GM21515 (cell line): ENCODE data around the gene ITGB2.
A peak's percentile ranks its signal among the peaks of the same experiment; 100 is the strongest.
"Not testable (repeated sequence)": the region's sequence is repeated elsewhere in the genome, so short reads cannot be mapped to it uniquely, and the experiment has no call there.

Source experiments
- ATAC-seq: cut with Tn5 transposase; IDR thresholded peaks from one replicate; pipeline ENCODE4 v1.9.1; 2021; ENCODE audit not compliant: unreplicated experiment

ITGB2 gene

DNA sequence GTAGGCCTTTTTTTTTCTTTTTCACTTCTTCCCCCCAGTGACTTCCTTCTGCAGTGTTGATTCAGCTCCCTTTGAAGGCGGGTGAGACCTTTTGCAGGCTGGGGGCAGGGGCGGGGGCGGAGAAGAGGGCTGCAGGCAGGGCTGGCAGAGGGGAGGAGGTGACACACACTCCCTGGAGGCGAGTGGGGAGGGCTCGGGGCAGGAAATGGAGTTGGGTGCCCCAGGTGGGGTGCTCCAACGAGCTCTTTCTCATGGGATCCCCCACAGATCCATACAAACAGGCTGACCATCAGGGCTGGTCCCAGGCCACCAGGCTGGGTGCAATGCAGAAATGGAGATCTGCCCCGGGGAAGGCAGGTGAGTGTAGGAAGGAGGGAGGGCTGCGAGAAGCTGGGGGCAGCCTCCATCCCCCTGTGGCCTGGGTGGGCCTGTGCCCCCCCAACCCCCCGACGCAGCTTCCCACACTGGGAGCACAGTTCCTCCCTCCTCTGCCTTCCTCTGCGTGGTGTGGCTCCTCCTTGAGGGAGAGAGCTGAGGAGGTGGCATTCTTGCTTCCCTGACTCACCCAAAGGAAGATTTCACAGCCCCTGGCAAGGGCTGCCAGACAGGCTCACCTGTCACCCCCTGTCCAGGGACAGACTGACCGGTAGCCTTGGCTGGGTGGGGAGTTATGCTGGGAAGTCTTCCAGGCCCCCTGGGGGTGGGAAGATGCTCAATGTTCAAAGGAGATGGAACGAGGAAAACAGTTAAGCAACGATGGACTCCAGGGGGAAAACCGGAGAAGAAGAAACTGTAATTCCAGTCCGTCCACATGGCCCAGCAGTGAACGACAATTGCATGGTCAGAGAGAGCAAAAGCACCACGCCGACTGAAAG, 7.1 kb upstream of the ITGB2 start:
- no peak for ATAC-seq

DNA sequence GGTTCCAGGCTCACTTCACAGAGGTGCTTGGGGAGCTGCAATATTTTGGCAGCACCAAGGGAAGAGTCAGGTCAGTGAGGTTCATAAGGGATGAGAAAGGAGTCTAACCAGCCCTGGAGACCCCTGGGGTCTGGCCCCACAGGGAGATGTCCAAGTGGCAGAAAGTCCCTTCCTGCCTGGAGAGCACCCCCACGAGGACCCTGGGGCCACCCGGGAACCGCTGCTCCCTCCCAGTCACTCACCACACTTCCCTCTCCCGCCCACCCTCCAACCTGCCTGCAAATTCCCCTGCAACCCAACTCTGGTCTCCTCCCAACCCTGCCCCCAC, 6.5 kb upstream of the ITGB2 start:
- no peak for ATAC-seq

DNA sequence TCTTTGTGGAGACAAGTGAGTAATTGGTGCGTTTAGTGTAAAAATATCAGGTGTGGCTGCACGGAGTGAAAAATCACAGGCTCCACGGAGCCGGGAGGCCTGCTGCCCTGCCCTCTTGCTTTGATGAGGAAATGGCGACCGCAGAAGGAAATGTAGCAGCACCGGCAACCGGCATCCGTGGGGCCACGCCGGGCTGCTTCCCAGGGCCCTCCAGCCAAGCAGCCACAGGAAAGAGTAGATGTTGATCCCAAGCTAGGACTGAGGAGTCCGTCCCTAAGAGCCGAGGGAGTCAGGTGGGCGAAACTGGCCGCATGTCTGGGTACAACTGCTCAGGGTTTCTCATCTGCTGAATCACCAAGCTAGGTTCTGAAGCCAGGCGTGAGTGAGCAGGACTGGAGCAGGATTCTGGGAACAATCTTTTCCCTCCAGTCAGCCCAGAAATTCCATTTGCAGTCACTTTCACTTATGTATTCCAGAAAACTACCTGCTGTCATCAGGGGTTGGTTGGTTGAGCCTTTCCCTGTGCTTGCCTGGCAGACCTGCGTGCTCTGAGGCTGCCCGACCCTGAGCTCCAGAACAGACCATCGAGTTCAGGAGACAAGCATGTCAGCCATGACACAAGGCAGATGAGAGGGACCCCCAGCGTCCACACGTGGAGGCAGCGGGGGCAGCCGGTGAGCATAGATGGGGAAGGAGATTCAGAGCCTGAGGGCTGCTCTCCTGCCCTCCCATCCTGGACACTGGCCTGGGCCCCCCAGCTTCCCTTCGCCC, 5.8 kb upstream of the ITGB2 start:
- no peak for ATAC-seq

DNA sequence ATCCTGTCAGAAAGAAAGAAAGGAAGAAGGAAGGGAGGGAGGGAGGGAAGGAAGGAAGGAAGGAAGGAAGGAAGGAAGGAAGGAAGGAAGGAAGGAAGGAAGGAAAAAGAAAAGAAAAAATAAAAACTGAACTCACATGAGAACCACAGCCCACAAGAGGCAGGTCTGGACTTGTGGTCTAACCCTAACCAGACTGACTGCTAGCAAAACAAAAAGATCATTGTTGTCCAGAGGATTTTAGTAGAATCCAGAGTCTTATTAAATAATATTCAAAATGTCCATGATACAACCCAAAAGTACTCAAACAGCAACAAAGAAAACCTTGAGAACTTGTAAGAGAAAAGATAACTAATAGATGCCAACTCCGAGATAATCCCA, 4.7 kb upstream of the ITGB2 start:
- no peak for ATAC-seq

DNA sequence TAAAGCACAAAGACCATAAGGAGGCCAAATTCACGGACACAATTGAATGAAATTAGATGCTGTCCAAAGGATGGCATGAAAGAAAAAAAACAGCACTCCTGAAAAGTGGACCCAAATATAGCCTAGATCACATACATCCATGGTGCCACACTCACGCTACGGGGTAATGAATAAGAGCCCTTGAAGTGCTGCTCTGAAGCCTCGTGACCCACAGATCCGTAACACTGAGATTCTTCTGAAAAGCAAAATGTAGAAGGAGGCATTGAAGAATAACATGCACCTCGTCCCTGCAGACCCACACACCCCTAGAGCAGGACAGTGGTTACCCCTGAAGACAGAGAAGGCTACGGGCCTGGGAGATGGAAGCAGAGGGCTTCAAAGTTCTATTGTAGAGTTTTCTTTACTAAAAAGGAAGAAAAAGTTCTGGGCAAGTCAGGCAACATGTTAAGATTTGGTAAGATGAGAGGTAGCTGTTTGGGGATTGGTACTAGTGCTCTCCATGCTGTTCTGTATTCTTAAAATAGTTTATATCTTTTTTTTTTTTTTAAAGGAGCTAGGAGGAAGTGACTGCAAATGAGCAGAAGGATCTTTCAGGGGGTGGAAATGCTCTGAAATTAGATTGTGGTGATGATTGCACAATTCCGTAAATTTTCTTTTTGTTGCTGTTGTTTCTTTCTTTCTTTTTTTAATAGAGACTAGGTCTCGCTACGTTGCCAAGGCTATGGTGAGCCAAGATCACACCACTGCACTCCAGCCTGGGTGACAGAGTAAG, 4.1 kb upstream of the ITGB2 start:
- ATAC-seq, result no peak

DNA sequence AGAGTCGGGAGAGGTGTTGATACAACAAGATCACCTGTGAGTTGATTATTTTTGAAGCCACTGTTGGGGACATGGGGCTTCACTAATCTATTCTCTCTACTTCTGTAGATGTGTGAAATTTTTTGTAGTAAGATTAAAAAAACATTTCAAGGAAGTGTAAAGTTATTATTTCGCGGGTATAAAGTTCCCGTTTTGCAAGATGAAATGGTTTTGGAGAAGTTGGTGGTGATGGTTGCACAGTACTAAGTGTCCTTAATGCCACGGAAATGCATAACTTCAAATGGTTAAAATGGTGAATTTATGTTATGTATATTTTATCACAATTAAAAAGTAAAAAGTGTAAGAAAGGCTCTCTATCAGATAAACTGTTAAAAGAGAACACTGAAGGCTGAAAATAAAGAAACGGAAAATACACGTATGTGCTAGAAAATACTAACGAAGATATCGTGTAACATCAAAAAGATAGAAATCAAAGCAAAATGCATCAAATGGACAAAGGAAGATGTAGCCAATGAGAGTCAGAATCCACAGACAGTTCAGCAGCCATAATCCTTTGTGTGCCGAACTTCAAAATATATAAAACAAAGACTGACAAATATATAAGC, 2.9 kb upstream of the ITGB2 start:
- ATAC-seq, result no peak

DNA sequence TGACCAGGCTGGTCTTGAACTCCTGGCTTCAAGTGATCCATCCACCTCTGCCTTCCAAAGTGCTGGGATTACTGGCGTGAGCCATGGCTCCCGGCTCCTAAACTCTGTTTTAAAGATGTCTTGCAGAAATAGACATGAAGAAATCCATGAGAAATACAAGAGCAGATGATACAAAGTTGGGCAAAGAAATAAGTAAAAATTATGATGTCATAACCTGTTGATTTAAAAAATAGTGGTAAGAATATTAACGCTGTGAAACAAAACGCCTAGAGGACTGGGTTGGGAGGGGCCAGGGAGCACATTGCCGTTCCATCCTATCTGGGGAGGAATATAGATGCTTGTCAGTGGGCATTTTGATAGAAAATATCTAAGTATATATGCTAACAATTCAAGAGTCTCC, 1.2 kb upstream of the ITGB2 start:
- ATAC-seq, result no peak

DNA sequence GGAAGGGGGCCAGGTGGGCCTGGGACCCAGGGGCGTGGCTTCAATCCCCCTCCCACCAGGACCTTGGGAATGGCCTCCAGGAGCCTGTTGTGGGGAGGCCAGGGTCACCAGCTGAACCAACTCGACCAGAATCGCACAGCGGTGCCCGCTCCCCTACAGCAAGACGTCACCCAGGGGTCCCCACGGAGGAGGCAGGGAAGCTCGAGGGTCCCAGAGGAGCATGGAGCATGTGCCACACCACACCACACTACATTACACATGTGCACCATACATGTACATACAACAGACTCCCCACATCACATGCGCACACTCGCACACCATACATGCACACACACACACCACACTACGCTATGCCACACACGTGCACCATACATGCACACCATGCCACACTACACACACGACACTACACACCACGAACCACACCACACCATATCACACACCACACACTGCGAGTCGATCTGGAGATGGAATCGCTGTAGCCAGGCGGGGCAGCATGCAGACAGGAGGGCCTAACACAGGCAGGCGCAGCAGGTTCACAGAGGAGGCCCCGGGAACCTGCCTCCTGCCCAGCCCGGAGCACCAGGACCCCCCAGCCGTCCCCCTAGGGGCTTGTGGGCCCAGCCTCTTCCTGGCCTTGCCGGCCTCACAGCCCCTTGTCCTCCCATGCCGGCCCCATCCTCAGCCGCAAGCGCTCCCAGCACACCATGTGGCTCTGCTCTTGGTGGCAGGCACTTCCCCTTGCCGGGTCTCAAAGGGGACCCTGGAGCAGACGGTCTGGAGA, 596 bp downstream of the ITGB2 start:
- no peak for ATAC-seq

DNA sequence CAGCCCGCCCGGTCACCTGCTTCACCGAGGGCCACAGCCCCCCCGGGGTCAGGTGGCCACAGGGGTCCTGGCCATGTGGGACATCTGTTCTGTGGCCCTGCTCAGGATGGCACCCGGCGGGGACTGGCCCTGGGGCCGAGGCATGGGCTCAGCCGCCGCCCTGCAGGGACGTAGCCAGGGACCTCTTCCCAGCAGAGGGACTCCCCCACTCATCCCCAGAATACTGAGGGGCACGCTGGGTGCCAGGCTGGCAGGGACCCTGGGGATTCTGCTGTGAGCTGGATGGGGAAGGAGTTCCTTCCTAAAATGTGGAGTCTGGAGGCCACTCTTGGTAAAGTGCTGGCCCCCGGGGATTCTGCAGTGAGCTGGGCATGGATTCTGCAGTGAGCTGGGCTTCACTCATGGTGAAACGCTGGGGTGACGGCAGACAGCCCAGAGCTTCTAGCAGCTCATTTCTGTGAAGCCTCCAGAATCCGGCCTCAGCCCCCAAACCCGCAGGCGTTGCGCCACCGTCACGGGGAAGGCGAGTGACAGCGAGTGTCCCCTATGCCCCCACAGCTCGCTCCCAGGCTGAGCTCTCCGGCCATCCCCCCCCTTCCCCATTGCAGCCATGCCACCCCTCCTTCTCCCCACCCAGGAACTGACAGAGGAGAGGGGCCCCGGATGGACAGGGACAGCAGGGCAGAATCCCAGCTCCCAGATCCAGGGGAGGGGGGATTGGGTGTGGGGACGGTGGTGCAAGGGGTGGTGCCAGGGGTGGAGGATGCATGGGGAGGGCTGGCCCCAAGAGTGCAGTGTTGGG, 1.4 kb downstream of the ITGB2 start:
- ATAC-seq, result no peak

DNA sequence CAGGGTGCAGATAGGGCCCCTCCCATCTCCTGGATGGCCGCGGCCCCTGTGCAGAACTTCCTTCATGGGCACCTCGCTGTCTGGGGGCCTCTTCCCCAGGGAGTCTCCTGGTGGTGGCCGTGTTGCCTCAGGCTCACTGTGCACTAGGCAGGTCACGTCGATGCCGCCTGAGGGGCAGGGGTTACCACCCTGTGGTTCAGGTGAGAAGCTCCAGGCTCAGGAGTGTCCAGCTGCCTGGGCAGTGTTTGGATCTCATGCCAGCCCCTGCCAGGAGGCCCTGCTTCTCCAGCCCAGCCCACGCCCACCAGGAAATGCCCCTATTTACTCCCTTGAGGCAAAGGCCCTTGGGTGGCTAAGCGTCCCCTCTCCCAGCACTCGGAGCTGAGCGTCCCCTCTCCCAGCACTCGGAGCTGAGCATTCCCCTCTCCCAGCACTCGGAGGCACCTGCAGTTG, 2.1 kb downstream of the ITGB2 start:
- no peak for ATAC-seq

DNA sequence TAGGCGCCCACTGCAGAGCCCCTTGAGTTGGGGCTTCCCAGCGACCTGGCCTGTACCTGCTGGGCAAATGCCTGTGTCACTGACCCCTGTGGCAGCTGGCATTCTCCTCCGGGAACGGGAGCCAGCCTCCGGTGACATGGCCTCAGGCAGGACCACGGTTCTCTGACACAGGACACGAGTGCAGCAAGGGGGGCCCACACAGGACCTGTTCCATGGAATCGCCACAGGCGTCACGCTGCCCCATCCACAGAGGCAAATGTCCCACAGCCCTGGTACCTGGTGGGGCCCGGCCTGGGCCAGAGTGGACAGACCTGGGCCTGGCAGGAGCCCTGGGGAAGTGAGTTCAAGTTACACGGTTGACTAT, 2.6 kb downstream of the ITGB2 start:
- ATAC-seq, result no peak

DNA sequence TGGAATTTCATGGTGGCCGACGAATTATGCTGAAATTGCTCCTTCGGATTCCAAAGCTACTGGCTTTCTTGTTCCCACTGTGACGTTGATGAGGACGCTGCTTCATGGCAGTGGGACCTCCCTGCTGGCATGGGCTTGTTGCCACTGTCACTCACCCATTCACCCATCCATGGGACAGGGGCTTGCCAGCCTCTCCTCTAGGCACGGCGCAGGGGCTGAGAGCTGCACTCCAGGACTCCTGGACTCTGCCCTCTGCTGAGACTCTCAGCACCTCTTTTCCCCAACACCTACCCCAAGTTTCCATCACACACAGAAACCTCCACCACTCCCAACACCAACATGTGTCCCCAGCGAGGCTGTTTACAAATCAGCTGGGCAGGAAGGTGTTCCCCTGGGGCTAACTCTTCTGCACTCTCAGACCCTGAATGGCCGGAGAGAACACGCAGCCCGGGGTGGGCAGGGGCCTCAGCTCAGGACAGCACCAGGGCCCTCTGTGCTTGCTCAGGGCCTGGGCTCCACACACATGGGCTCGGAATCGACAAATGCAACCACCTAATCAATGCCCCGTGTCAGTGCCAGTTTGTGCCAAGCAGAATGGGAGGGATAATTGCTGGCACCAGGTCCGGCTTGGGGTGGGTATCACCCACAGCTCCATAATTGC, 3.1 kb downstream of the ITGB2 start:
- ATAC-seq, result no peak

DNA sequence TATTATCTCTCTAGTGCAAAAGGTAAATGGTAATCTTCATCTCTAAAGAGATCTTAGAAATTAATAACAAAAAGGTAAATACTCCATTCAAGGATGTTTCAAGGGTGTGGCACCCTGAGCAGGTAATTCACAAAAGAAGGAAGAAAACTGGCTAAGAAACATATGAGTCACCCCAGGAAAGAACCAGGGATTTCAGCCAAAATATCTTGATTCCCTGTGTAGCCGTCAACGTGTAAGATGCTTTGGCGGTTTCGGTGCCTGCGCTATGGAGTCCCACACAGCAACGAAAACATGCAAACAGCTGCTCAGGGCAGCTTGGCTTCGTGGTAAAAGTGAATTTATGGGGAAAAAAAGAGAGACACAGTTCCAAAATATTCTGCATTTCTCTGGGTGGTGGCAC, 3.7 kb downstream of the ITGB2 start:
- ATAC-seq, result no peak

DNA sequence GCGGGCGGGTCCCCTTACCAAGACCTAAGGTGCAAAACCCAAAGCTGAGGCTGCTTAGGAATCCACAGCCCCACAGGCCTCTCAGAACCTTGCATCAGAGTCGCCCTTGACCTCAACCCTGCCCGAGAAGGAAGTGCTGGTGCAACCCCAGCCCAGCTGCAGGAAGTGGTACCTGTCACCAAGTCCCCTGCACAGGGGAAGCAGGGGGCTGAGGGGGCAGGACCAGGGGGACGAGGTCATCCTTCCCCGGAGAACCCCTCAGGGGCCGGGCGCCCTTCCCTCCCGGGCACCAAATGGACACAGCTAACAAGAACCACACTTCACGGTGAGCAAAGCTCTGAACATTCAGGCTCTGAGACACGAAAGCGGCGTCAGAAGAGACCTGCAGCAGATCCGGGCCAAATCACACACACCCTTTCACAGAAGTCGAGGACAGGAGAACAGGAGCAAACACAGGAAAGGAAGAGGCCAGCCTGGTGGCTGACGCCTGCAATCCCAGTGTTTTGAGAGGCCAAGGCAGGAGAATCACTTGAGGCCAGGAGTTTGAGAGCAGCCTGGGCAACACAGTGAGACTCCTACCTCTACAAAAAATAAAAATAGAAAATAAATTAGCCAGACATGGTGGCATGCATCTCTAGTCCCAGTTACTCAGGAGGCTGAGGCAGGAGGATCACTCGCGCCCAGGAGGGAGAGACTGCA, 6.4 kb downstream of the ITGB2 start:
- ATAC-seq, result peak; percentile 53

DNA sequence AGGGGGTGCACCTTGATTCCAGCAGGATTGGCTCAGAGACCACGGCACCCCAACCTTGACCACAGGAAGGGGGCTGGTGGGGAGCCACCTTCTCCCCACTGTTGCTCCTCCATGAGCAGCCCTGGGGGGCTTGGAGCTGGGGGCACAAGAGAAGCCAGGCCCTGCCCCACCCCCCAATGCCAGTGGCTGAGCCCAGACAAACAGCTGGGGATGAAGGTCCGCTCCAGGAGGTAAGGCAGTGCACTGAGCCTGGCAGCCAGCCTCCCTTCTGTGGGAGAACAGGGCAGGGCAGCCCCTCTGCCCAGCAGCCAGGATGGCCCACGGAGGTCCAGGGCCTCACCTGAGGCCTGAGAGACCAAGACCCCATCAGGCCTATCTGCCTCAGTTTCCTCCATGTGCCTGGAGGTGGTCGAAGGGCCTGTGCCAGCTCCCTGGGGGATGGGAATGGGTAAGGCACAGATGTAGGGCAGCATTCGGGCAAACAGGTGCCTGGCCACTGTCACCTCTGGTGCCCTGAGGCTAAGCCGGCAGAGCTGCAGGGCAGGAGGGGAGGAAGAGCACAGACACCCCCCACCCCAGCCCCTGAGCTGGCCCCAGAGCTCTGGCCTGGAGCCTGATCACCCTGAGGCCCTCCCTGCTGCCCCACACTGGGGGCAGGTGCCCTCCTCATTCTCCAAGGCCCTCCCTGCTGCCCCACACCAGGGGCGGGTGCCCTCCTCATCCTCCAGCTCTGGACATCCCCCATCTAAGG, 7.1 kb downstream of the ITGB2 start:
- ATAC-seq, result no peak

DNA sequence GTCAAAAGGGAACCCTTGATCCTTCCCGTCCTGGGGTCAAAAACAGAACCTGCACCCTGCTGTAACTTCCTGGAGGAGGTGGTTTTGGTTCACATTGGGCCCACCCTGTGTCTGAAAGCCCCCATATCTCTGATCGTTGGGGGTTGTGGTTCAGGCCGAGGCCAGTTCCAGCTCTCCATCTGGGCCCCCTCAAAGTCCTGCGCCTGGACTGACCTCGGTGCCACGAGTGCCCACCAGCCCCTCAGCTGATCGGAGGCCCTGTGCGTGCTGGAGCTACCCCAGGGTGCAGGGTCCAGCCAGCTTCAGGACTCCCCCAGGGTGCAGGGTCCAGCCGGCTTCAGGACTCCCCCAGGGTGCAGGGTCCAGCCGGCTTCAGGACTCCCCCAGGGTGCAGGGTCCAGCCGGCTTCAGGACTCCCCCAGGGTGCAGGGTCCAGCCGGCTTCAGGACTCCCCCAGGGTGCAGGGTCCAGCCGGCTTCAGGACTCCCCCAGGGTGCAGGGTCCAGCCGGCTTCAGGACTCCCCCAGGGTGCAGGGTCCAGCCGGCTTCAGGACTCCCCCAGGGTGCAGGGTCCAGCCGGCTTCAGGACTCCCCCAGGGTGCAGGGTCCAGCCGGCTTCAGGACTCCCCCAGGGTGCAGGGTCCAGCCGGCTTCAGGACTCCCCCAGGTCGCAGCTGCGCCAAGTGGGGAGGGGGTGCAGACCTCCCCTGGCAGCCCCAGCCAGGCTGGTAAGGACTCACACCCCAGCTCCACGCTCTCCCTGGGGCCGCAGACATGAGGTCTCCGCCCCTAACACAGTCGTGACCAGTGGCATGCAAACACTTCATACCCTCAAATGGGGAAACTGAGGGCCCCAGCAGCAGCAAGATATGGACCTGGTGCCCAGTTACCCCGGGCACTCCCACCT, 7.9 kb downstream of the ITGB2 start:
- not testable (repeated sequence) for ATAC-seq

DNA sequence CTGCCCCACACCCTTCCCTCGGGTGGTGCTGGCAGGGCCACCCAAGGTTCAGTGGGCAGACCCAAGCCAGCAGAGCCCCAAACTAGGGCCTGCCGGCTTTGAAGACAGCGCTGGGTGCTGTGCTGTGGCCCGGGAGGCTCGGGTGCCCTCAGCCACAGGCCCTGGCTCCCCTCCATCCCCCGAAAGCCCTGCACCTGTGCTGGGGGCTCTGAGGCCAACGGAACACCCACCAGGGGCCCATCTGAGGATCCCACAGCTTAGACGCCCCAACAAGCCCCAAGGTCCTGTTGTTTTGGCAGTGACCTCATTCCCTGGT, 8.6 kb downstream of the ITGB2 start:
- ATAC-seq, result no peak
